HepG2 (cell line): Measurements from ENCODE around the gene ACKR4. TPM values are rescaled to one million over a fixed set of nuclear protein-coding genes. Genes with fewer than 3 reads are reported as not detected.

Experiments used
- ATAC-seq: fragments of 200-7000 bp; cut with Tn5 transposase; 3 replicates; pipeline ENCODE4 v1.9.1; 2020; ENCODE audit warnings: mild to moderate bottlenecking, moderate library complexity
- BruUV-seq: library from RNA; stranded (reverse); fragments of 400-500 nt; replicated peaks from 2 replicates; lab custom pipeline; 2021; lab: Mats Ljungman, UMichigan
- CTCF ChIA-PET: fragments of 300-600 bp; formaldehyde crosslinking; extraction: SDS; loops from one replicate; lab custom pipeline; 2021; ENCODE audit warnings: low total read pairs, inconsistent platforms, low intra/inter-chr PET ratio; lab: Yijun Ruan, JAX
- POLR2A ChIA-PET: fragments of 350-600 bp; sonication (Branson Sonifier 250); formaldehyde crosslinking; loops from one replicate; lab custom pipeline; 2020; ENCODE audit warnings: antibody characterized with exemption, inconsistent platforms; lab: Yijun Ruan, JAX
- DNase-seq: peaks from one replicate; pipeline ENCODE4 v3.0.0-alpha.2; 2015; ENCODE audit warnings: low spot score
- FAIRE-seq: peaks from 3 replicates; lab custom pipeline; 2011; peaks lifted over from hg19 to GRCh38; lab: Jason Lieb, UNC
- H2AFZ ChIP-seq: one replicate; pipeline ENCODE4 v1.6.1; 2011; ENCODE audit warnings: low read length, inconsistent platforms
- H3K27ac ChIP-seq: fragments of 300-600 bp; 3 replicates; pipeline ENCODE4 v1.8.0; 2011; ENCODE audit warnings: mixed run types, mild to moderate bottlenecking, mixed read lengths, low read length, inconsistent platforms; ENCODE audit not compliant: insufficient read depth; ENCODE audit errors: extremely low read length
- H3K27me3 ChIP-seq, 2 experiments: fragments of 200-600 bp in 1 of 2; 2 replicates in 1 of 2; 3 replicates in 1 of 2; pipeline versions ENCODE4 v1.6.0 to v1.8.0; 2011; ENCODE audit warnings: low read length in 2 of 2, mild to moderate bottlenecking in 2 of 2, moderate library complexity in 2 of 2, inconsistent platforms in 1 of 2; ENCODE audit not compliant: insufficient read depth in 2 of 2, control insufficient read depth in 1 of 2
- H3K36me3 ChIP-seq, 2 experiments: fragments of 200-600 bp in 1 of 2; replicated peaks in 1 of 2; 2 replicates in 1 of 2; 3 replicates in 1 of 2; pipeline versions ENCODE4 v1.5.1 to v1.8.0; 2011; ENCODE audit warnings: low read length in 2 of 2, inconsistent platforms in 1 of 2; ENCODE audit not compliant: insufficient read depth in 2 of 2, control insufficient read depth in 1 of 2
- H3K4me1 ChIP-seq: 2 replicates; pipeline ENCODE4 v1.5.1; 2012; ENCODE audit warnings: low read length, inconsistent platforms; ENCODE audit not compliant: insufficient read depth
- H3K4me2 ChIP-seq: 2 replicates; pipeline ENCODE4 v1.6.0; 2011; ENCODE audit warnings: low read depth, low read length, inconsistent platforms
- H3K4me3 ChIP-seq, 3 experiments: fragments of 200-600 bp in 1 of 3; sonication (generic), shearing (Covaris generic) in 1 of 3; replicated peaks in 1 of 3; 2 replicates each; pipeline ENCODE4 v1.5.1; 2011 to 2016; ENCODE audit warnings: low read length in 3 of 3, inconsistent platforms in 2 of 3, low read depth in 2 of 3, mild to moderate bottlenecking in 2 of 3, control low read depth in 1 of 3, mixed read lengths in 1 of 3; ENCODE audit not compliant: insufficient read depth in 1 of 3
- H3K79me2 ChIP-seq: one replicate; pipeline ENCODE4 v1.6.1; 2011; ENCODE audit warnings: low read length, inconsistent platforms; ENCODE audit not compliant: insufficient read depth
- H3K9ac ChIP-seq: 2 replicates; pipeline ENCODE4 v1.6.0; 2011; ENCODE audit warnings: mild to moderate bottlenecking, low read depth, low read length, inconsistent platforms; ENCODE audit not compliant: insufficient read depth
- H3K9me3 ChIP-seq: 2 replicates; pipeline ENCODE4 v1.5.1; 2012; ENCODE audit warnings: mild to moderate bottlenecking, low read length
- H4K20me1 ChIP-seq: 2 replicates; pipeline ENCODE4 v1.6.0; 2011; ENCODE audit warnings: inconsistent platforms, mild to moderate bottlenecking, low read length, moderate library complexity; ENCODE audit not compliant: insufficient read depth
- ARID2 ChIP-seq: sonication (generic); formaldehyde crosslinking; IDR thresholded peaks from 2 replicates; pipeline ENCODE4 v1.8.1; 2022; ENCODE audit warnings: mild to moderate bottlenecking, missing genetic modification reagents, borderline replicate concordance
- ATF7 ChIP-seq, 2 experiments: fragments of 450-650 bp in 1 of 2; sonication (generic) in 1 of 2; formaldehyde crosslinking in 1 of 2; IDR thresholded peaks; 2 replicates each; pipeline versions ENCODE4 v1.4.0 to v1.6.1; 2016 to 2020; ENCODE audit warnings: antibody characterized with exemption in 1 of 2, mild to moderate bottlenecking in 1 of 2, missing genetic modification reagents in 1 of 2
- DNMT1 ChIP-seq: sonication (generic); formaldehyde crosslinking; IDR thresholded peaks from 2 replicates; pipeline ENCODE4 v1.5.1; 2020; ENCODE audit warnings: mild to moderate bottlenecking, missing genetic modification reagents
- ETV6 ChIP-seq: sonication (generic); formaldehyde crosslinking; conservative IDR thresholded peaks from 2 replicates; pipeline ENCODE4 v1.4.0; 2020; ENCODE audit warnings: missing genetic modification reagents
- GMEB2 ChIP-seq: IDR thresholded peaks from 2 replicates; pipeline ENCODE4 v1.6.1; 2016; ENCODE audit warnings: missing biosample characterization, missing genetic modification reagents, low read depth
- GPN1 ChIP-seq: sonication (generic); formaldehyde crosslinking; IDR thresholded peaks from 2 replicates; pipeline ENCODE4 v1.5.1; 2020; ENCODE audit warnings: missing genetic modification reagents, borderline replicate concordance
- HOXA5 ChIP-seq: sonication (generic); formaldehyde crosslinking; IDR thresholded peaks from 2 replicates; pipeline ENCODE4 v1.4.0; 2020; ENCODE audit warnings: missing genetic modification reagents
- PAWR ChIP-seq: sonication (generic); formaldehyde crosslinking; IDR thresholded peaks from 2 replicates; pipeline ENCODE4 v1.4.0; 2020; ENCODE audit warnings: missing genetic modification reagents, mild to moderate bottlenecking, borderline replicate concordance
- PREB ChIP-seq: sonication (generic); formaldehyde crosslinking; IDR thresholded peaks from 2 replicates; pipeline ENCODE4 v1.4.0; 2020; ENCODE audit warnings: missing genetic modification reagents
- ZNF703 ChIP-seq: sonication (generic); formaldehyde crosslinking; IDR thresholded peaks from 2 replicates; pipeline ENCODE4 v1.5.1; 2020; ENCODE audit warnings: missing genetic modification reagents, mild to moderate bottlenecking, moderate library complexity, borderline replicate concordance
- WGBS: methylation state at CpG from one replicate; pipeline ENCODE4 v1.1.6; 2017; ENCODE audit warnings: low lambda C conversion rate; 5-methylcytosine and 5-hydroxymethylcytosine counted together
- in situ Hi-C: cut with HindIII; loops from 2 replicates; pipeline ENCODE4 v1.10.0; 2017; ENCODE audit warnings: low pct_unique_long_range_greater_than_20kb; ENCODE audit not compliant: extremely low pct_ligation_motif_present
- intact Hi-C: fragments of 100-400 bp; cut with micrococcal nuclease; formaldehyde crosslinking; loops from one replicate; pipeline ENCODE4 v1.10.0; 2022; ENCODE audit not compliant: unreplicated experiment
- polyA plus RNA-seq, 8 experiments: library from polyadenylated mRNA; depleted of rRNA in 3 of 8; stranded (reverse) in 7 of 8; unstranded in 1 of 8; fragments of >200 nt; fragmentation: Illumina TruSeq in 4 of 8; extraction: Trizol in 4 of 8; gene quantifications; 2 replicates each; pipeline versions ENCODE4 v1.2.1 to v1.2.3, GENCODE V29; 2011 to 2016; ENCODE audit warnings: low read depth in 4 of 8, missing spikeins in 1 of 8, mixed read lengths in 1 of 8; ENCODE audit not compliant: insufficient read depth in 1 of 8
- total RNA-seq, 5 experiments: library from RNA; depleted of rRNA; stranded (reverse); fragments of >200 nt; fragmentation: Illumina TruSeq; extraction: Trizol; gene quantifications; 2 replicates each; pipeline ENCODE4 v1.2.3, GENCODE V29; 2016; ENCODE audit warnings: low read depth in 1 of 5

ACKR4 gene
- total and polyA plus RNA-seq, 2 of the 13 experiments (the other 11 are each of a cell fraction or from before 2014, with no cell fraction given) = 0.16 TPM; not detected in 1

GRCh38 chr3:132650153-132650552 is 53.1 kb downstream of the ACKR4 start:
- peaks cover 6% of the 10 kb centered on the region; the same call in 1 of the 2 replicates for H3K4me1 ChIP-seq
- FAIRE-seq (no peak), DNase-seq (no peak), ATAC-seq (no peak)
- CTCF ChIA-PET = no interaction called here
- H3K4me3 ChIP-seq = no peak overlapping the region
- no TSS peak for BruUV-seq
- H3K27ac ChIP-seq = no peak overlapping the region
- peaks cover 2% of the 10 kb centered on the region for H3K79me2 ChIP-seq
- no peak overlapping the region for H2AFZ ChIP-seq
- no peaks in the 10 kb centered on the region for H3K36me3 ChIP-seq
- H4K20me1 ChIP-seq = no peaks in the 10 kb centered on the region
- H3K4me2 ChIP-seq = no peak overlapping the region
- in situ Hi-C loops (no loop called here), intact Hi-C loops (no loop called here)
- WGBS = 100% methylated on average over 1 of the region's 1 CpG
- no peaks in the 10 kb centered on the region for H3K9me3 ChIP-seq
- no peak for TF ChIP-seq ATF7 (IDR thresholded peaks at IDR 0.05)
- no peak for TF ChIP-seq ATF7 (CRISPR knock-in tag; IDR thresholded peaks at IDR 0.05)
- TF ChIP-seq PREB (CRISPR knock-in tag) = no peak
- TF ChIP-seq GPN1 = no peak
- no peak for TF ChIP-seq HOXA5 (CRISPR knock-in tag)
- no peak for TF ChIP-seq ZNF703 (CRISPR knock-in tag)
- no peak for TF ChIP-seq GMEB2
- TF ChIP-seq ARID2 = no peak
- no peak for TF ChIP-seq ETV6
- TF ChIP-seq PAWR (CRISPR knock-in tag) = no peak
- TF ChIP-seq DNMT1 (CRISPR knock-in tag) = no peak
- no peaks in the 10 kb centered on the region for H3K27me3 ChIP-seq
- POLR2A ChIA-PET = no interaction called here
- no peak overlapping the region for H3K9ac ChIP-seq

Other genes starting within 250 kb of the ACKR4 start
- gene DNAJC13, start 179.8 kb upstream of the ACKR4 start, total RNA-seq (2016; rRNA removed; fragmentation: Illumina TruSeq; extraction: Trizol) = 26.2 and 37.5 TPM in 2 replicates
- 7.6 and 9.1 TPM in 2 replicates for gene DNAJC13, start 179.8 kb upstream of the ACKR4 start, polyA plus RNA-seq (2011; rRNA removed)
- gene ACAD11, start 62.5 kb downstream of the ACKR4 start, total RNA-seq (2016; rRNA removed; fragmentation: Illumina TruSeq; extraction: Trizol) = 30.0 and 30.6 TPM in 2 replicates
- 52.7 and 56.9 TPM in 2 replicates for gene ACAD11, start 62.5 kb downstream of the ACKR4 start, polyA plus RNA-seq (2011; rRNA removed)
- gene UBA5, start 63.1 kb downstream of the ACKR4 start, total RNA-seq (2016; rRNA removed; fragmentation: Illumina TruSeq; extraction: Trizol) = 46.8 and 52.2 TPM in 2 replicates
- gene UBA5, start 63.1 kb downstream of the ACKR4 start, polyA plus RNA-seq (2011; rRNA removed) = 21.3 and 30.2 TPM in 2 replicates
- 8.4 and 11.0 TPM in 2 replicates for gene NPHP3, start 125.1 kb downstream of the ACKR4 start, total RNA-seq (2016; rRNA removed; fragmentation: Illumina TruSeq; extraction: Trizol)
- 15.7 and 20.2 TPM in 2 replicates for gene NPHP3, start 125.1 kb downstream of the ACKR4 start, polyA plus RNA-seq (2011; rRNA removed)